GM12878 (cell line): ENCODE data around the gene EML5. TPM values are rescaled to one million over a fixed set of nuclear protein-coding genes. Genes with fewer than 3 reads are reported as not detected.

Source experiments
- CTCF ChIP-seq, 3 experiments: IDR thresholded peaks in 2 of 3; conservative IDR thresholded peaks in 1 of 3; 2 replicates each; pipeline ENCODE4 v1.5.1; 2011; ENCODE audit warnings: low read depth in 3 of 3, low read length in 3 of 3, mild to moderate bottlenecking in 3 of 3, control low read depth in 2 of 3, moderate library complexity in 2 of 3, inconsistent platforms in 1 of 3, mixed read lengths in 1 of 3; ENCODE audit not compliant: control insufficient read depth in 2 of 3, insufficient read depth in 1 of 3; ENCODE audit errors: extremely low read depth in 1 of 3
- E4F1 ChIP-seq: fragments of 450-650 bp; IDR thresholded peaks from 2 replicates; pipeline ENCODE4 v1.6.1; 2018; ENCODE audit warnings: borderline replicate concordance, mild to moderate bottlenecking; ENCODE audit not compliant: partially characterized antibody
- MYC ChIP-seq: IDR thresholded peaks from 2 replicates; pipeline ENCODE4 v1.6.1; 2011; ENCODE audit warnings: mild to moderate bottlenecking, low read length, moderate library complexity, inconsistent platforms; ENCODE audit not compliant: insufficient read depth, insufficient replicate concordance, insufficient read length, severe bottlenecking
- PKNOX1 ChIP-seq: fragments of 450-650 bp; IDR thresholded peaks from 2 replicates; pipeline ENCODE4 v1.6.1; 2016; ENCODE audit warnings: mild to moderate bottlenecking
- polyA plus RNA-seq, 11 experiments: library from polyadenylated mRNA; depleted of rRNA in 4 of 11; unstranded in 6 of 11; stranded (reverse) in 5 of 11; fragments of >200 nt; fragmentation: Nextera tagmentation in 4 of 11; fragmentation: Illumina TruSeq in 1 of 11; extraction: Ambion mirVana in 4 of 11; extraction: Trizol in 1 of 11; gene quantifications; 1 replicate in 1 of 11; 2 replicates in 10 of 11; pipeline versions ENCODE4 v1.2.1 to v1.2.3, GENCODE V29; 2011 to 2016; ENCODE audit warnings: inconsistent platforms in 2 of 11, missing spikeins in 2 of 11, low read depth in 1 of 11
- total RNA-seq, 4 experiments: library from RNA; depleted of rRNA in 3 of 4; stranded (reverse); fragments of >200 nt in 3 of 4; fragmentation: Illumina TruSeq in 1 of 4; extraction: Trizol in 1 of 4; gene quantifications; 2 replicates each; pipeline versions ENCODE4 v1.2.1 to v1.2.3, GENCODE V29; 2013 to 2021
- TF ChIP-seq, protein P1 (sequence below): fragments of 450-650 bp; formaldehyde crosslinking; IDR thresholded peaks from 2 replicates; pipeline ENCODE4 v1.4.0; 2022; ENCODE audit warnings: mild to moderate bottlenecking, moderate library complexity

EML5 gene
- total and polyA plus RNA-seq, 10 of the 15 experiments (the other 5 are each of a cell fraction or from before 2014, with no cell fraction given), result 0.08 to 0.35 (median 0.22) TPM; not detected in 1

- TF ChIP-seq, protein P1, sequence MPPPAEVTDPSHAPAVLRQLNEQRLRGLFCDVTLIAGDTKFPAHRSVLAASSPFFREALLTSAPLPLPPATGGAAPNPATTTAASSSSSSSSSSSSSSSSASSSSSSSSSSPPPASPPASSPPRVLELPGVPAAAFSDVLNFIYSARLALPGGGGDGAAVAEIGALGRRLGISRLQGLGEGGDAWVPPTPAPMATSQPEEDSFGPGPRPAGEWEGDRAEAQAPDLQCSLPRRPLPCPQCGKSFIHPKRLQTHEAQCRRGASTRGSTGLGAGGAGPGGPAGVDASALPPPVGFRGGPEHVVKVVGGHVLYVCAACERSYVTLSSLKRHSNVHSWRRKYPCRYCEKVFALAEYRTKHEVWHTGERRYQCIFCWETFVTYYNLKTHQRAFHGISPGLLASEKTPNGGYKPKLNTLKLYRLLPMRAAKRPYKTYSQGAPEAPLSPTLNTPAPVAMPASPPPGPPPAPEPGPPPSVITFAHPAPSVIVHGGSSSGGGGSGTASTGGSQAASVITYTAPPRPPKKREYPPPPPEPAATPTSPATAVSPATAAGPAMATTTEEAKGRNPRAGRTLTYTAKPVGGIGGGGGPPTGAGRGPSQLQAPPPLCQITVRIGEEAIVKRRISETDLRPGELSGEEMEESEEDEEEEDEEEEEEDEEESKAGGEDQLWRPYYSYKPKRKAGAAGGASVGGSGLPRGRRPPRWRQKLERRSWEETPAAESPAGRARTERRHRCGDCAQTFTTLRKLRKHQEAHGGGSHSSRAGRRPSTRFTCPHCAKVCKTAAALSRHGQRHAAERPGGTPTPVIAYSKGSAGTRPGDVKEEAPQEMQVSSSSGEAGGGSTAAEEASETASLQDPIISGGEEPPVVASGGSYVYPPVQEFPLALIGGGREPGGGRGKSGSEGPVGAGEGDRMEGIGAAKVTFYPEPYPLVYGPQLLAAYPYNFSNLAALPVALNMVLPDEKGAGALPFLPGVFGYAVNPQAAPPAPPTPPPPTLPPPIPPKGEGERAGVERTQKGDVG (CRISPR knock-in tag), result no peak
- TF ChIP-seq E4F1 (no peak), MYC (no peak), CTCF (IDR thresholded peaks at IDR 0.05 in 2 of 3, conservative IDR thresholded peaks at IDR 0.05 in 1 of 3; ENCODE audit: control insufficient read depth in 2 of 3, extremely low read depth in 1 of 3, insufficient read depth in 1 of 3, low read depth in 3 of 3, low read length in 3 of 3) (no peak), PKNOX1 (no peak)
These were observed 195.7 kb downstream of the EML5 start (continued) for GRCh38 chr14:88597038-88597437.
